CMK (cell line): ENCODE measurements around the gene PLEKHG3.
"Not testable (repeated sequence)": the region's sequence is repeated elsewhere in the genome, so short reads cannot be mapped to it uniquely, and the experiment has no call there.

Experiments used
- DNase-seq: peaks from one replicate; pipeline ENCODE4 v3.0.0-alpha.2; 2010; ENCODE audit warnings: low read depth

Gene PLEKHG3

DNA sequence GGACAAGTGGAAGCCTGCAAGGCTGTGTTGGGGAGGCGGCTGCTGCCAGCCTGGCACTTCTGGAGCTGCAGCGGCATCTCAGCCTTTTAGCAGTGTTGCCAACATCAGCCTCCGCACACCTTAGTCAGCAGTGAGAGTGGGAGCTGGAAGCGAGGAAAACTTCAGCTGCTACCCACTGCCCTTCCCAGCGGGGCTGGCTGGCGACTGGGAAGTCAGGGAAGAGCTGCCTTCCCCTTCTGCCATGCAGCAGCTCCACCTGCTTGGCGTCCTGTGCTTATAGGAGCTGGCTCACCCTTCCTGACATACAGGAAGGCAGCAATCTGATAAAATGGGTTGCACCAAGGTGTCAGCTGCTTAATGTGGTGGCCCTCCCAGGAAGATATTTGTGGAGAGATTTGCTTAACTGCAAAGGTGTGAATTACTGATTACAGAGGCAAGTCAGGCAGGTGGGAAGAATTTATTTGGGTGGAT, 15.4 kb upstream of the PLEKHG3 start:
- no peak for DNase-seq

DNA sequence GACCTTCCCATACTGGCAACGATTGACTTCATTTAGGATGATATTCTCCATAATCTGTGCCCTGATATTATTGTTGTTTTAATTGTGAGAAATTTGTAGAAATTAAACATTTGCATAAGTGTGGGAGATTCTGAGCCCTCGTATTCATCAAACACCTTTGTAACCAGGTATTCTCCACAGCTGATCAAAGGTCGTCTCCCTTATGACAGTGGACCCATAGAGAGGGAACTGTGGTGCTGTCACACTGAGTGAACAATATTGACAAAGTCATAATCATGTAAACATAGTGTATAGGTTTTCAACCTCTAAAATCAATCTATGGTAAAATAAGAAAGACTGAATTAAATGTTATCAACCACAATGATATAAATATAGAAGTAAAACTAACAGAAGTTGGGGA, 14.9 kb upstream of the PLEKHG3 start:
- no peak for DNase-seq

DNA sequence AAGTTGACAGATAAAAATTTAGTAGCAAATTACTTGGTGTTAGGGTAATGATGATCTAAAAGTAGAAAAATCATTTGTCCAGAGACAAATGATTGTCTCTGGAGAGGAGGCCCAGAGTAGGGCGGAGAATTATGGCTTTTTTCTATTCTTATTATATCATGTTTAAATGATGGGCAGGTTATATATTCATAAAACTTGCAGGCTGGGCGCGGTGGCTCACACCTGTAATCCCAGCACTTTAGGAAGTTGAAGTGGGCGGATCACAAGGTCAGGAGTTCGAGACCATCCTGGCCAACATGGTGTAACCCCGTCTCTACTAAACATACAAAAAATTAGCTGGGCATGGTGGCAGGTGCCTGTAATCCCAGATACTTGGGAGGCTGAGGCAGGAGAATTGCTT, 13.6 kb upstream of the PLEKHG3 start:
- not testable (repeated sequence) for DNase-seq

DNA sequence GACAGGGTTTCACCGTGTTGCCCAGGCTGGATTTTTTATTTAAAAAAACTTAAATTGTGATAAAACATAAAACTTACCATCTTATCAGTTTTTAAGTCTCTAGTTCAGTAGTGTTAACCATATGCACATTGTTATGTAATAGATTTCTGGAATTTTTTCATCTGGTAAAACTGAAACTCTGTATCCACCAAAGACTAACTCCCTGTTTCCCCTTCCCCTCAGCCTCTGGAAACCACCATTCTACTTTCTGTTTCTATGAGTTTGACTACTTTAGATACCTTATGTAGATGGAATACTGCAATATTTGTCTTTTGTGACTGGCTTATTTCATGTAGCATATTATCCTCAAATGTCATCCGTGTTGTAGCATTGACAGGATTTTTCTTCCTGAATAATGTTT, 12.8 kb upstream of the PLEKHG3 start:
- DNase-seq, result no peak

DNA sequence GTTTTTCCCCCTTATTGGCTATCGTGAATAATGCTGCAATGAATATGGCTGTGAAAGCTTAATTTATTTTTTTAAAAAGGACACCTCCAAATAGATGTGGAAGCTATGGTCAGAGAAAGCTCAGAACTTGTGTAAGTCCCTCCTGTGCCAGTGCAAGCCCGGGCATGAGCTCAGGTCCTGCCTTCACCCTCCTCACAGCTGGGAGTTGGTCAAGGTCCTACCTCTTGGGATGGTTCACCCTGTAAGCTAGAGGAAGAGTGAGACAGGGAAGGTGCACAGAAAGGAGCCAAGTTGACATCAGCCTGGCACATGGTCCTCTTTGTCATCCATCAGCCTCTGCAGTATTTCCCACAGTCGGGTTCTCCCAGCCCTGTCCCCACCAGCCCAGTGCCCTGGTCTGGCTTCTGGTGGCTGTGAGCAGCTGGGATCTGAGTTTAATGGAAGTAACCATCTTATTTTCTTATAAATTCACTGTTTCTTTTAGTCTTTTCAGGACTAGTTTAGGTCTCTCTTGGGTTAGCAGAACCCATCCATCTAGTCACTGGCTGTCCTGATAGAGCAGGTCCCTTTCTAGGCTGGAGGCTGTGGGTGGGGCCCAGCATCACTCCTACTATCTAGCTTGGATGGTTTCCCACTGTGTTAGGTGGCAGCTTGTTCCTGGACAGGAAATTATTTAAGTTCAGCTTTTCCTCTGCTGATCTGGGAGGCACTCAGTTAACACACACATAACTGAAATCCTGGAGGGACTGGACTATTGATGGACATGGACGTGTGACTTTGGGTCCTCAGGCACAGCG, 11.8 kb upstream of the PLEKHG3 start:
- no peak for DNase-seq

DNA sequence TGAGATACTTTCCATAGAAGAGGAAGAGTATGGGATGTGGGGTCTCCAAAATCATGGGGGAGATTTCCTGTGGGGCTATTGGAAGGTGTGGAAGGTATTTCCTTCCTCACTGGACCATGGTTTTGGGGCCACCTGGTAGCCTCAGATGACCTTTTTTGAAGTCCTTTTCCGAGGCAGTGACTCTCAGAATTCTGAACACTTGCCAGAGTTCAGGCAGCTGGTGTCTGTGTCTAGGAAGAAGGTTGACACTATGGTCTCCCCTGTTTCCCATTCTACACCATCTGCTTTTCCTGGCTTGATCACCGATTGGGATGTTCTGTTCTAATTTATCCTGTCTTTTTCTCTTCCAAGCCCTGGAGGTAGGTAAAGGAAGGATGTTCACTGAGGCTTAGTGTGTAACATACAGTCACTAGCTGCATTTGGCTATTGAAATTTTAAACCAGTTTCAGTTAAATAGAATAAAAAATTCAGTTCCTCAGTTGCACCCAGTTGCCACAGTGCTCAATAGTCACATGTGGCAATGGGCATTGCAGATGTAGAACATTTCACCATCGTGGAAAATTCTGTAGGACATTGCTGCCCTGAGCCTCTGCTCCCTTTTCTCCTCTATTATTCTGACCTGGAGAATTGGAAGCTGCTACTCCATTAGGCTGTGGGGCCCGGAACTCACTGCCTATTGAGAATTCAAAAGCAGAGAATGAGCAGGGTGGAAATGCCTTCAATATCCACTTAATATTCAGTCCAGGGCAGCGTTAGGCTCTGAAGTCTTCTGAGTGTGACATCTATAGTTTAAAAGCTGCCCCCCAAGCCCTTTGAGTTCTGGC, 11.0 kb upstream of the PLEKHG3 start:
- DNase-seq, result no peak

DNA sequence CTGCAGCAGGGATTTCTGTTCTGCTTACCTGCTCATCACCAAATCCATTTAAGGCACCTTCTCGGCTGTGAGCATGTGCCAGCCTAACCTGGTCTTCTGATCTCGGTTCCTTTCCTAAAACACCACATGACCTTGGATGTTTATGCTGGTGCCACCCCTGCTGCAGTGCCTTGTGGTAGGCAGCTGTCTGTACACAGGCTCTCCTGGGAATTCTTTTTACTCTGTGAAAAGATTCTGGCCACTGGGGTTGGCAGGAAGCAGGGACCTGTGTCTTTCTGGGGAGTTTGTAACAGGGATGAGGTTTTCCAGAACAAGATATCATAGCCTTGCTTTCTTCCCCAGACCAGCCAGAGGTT, 10.4 kb upstream of the PLEKHG3 start:
- no peak for DNase-seq

DNA sequence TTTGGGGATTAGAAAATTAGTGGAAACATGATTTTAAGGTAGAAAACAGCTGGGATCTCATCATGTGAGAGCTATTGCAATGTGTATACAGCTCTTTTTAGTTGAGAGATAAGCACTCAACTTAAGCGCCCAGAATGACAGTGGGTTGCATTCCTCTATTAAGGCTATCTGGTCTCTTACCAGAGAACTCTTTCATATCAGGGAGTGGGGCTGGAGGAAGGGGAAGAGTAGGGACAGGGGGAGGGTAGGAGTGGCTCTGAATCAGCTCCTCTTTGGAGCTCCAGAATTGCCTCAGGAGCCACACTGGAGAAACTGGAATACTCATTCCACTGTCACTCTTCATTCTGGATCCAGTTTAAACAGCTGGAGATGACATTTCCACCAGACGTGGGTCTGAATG, 9.2 kb upstream of the PLEKHG3 start:
- DNase-seq, result no peak

DNA sequence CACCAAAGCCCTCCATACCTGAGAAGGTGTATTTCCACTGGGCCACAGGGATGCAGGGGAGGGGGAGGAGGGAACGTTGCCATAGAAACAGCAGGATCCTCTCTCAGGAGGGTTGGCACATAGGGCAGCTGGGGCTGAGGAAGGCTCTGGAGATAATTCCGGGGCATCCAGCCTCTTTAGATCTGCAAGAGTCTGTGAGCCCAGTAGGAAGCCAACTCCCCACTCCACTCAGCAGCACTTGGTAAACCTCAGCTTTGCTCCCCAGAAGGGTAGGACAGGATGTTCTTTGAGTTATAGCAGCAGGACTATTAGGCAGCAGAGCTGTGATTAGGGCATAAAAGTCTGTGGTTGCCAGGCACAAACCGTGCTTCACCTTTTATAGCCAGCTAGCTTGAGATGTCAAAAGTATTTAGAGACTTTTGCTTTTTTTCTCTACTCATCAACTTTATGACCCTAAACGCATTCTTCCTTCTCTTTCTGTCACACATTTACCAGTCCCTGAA, 7.8 kb upstream of the PLEKHG3 start:
- no peak for DNase-seq

DNA sequence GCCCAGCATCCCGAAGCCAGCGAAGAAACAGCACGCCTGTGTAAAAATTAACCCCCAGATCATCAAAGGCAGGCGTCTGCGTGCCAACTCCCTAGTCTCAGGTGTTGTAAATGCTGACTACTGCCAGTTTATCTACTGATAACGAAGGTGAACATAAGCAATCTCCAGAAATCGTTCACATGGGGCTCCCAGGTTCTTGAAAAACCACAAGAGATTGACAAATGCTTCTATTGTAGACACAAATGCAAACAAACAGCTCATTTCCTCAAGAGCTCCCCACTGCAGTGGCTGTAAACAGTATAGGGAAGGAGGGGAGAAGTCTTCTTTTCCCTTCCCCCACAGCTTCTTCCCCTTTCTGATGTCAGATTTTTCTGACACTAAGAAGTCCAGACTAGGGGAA, 5.3 kb upstream of the PLEKHG3 start:
- DNase-seq, result no peak

DNA sequence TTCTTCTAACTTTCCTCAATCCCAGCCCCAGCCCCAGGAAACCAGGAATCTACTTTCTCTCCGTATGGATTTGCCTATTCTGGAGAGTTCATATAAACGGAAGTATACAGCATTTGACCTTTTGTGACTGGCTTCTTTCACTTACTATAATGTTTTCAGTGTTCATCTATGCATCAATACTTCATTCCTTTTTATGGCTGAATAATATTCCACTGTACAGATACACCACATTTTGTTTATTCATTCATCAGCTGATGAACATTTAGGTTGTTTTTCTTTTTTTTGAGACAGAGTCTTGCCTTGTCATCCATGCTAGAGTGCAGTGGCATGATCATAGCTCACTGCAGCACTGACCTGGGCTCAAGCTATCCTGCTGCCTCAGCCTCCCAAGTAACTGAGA, 3.9 kb upstream of the PLEKHG3 start:
- no peak for DNase-seq

DNA sequence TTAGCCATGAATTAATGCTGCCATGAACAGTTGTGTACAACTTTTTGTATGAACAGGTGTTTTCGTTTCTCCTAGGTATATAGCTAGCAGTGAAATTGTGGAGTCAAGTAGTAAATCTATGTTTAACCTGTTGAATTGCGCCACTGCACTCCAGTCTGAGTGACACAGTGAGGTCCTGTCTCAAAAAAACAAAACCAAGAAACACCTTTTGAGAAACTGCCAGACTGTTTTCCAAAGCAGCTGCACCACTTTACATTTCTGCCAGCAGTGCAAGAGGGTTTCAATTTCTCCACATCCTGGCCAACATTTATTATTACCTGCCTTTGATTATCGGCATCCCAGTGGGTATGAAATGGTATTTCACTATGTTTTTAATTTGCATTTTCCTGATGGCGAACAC, 3.3 kb upstream of the PLEKHG3 start:
- DNase-seq, result no peak

DNA sequence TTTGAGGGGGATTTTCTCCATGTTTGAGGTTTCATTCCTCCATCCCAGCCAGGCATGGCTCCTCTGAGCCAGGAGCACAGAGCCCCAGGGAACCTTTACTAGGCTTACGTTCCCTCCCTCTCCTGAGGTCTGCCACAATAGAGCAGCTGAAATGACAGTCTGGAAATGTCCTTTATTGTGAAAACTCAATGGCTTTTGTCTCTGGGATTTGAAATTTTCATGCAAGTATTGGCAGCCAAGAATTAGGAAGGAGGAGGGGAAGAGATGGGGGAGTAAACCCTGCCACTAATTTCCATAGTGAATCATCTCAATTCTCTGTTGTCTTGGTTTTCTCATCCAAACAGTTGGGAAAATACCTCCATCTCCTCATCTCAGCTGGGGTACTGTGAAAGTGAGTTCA, 2.6 kb upstream of the PLEKHG3 start:
- no peak for DNase-seq

DNA sequence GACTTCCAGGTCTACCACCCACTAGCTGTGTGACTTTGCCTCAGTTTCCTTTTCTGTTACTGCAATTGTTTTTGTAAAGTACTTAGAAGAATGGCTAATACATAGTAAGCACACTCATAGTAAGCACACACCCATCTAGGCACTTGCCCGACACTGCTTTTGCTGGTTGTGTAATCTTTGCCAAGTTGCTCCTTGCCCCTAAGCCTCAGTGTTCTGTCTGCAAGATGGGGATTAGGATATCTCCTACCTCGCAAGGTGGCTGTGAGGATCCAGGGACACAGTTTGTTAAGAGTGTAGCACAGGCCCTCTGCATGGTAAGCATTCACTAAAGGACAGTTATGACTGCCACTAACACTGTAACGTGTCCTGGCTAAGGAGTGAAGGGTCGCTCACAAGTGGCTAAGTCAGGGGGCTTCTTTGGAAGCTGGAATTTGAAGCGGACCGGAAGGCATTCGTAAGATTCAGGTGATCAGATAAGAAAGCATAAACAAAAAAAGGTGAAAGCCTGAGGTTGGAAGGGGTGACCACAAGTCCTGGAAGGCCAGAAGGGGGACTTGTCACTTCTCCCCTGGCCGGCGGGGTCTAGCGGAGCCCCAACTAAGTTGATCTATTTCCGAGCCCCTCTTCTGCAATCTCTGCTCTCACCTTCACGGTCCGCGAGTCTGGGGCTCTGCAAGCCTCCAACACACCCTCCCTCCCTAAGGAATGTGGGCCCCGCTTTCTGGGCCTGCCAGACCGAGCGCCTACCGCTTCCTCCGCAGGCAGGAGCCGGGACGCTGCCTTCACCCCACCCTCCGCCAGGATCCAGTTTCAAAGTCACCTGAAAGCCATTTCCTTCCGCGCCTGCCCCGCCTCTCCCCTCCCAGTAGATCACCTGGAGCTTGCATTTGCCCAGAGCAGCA, 1.5 kb upstream of the PLEKHG3 start:
- DNase-seq, result no peak

DNA sequence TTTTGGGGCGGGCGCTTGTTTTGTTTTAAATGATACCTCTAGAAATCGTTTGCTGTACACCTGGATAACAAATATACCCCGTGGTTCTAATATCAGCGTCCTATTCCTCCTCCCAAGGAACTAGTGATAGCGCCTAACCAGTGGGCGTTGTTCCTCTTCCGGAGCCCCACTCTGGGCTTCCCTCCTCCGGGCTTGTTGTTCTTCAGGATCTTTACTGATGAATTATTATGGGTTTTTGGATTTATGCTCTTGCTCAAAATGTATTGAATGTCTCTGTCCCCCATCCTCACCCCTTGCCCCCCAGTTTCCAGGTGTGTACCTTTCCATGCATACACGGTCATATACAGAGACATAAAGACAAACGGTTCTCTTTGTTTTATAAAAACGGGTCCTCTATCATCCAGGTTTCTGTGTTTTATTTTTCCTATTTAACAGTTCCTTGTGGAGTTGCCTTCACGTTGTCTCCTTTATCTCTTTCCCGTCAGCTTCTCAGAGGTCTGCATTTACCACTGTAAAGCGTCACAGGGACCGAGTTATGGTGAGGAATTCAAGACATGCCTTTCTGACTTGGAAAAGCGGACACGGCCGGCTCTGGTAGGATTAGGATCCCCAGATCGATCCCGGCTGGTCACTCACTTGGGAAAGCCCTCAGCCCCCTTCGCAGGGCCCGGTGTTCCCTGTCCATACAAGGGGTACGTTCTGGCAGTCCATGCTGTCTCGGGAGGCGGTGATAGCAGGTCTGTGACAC, 655 bp upstream of the PLEKHG3 start:
- DNase-seq, result no peak

DNA sequence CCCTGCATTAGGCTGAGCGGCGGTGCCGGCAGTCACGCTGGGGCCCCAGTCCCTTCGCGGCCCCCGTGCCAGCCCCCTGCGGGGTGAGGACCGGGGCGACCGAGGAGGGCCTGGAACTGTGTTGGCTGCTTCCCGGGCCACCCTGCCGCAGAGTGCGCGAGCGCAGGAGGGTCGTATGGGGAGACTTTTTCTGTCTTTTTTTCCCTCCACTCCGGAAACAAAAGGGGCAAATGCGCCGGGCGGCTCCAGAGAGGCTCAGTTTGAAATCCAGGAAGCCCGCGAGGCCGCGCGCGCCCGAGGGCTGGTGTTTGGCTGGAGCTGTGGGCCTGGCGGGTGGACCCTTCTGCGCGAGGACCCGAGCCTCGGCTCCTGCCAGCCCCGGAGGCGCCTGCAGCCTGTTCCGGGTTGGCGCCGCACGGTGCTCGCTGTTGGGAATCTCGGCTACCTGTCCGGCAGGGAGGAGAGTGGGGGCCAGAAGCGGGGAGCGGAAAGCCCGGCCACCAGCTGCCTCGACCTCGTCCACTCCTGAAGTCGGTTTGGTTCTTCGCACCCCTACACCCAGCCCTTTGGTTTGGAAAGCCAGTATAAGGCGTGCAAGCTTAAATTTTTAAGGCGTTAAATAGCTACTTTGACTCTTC, 638 bp downstream of the PLEKHG3 start:
- DNase-seq, result no peak

DNA sequence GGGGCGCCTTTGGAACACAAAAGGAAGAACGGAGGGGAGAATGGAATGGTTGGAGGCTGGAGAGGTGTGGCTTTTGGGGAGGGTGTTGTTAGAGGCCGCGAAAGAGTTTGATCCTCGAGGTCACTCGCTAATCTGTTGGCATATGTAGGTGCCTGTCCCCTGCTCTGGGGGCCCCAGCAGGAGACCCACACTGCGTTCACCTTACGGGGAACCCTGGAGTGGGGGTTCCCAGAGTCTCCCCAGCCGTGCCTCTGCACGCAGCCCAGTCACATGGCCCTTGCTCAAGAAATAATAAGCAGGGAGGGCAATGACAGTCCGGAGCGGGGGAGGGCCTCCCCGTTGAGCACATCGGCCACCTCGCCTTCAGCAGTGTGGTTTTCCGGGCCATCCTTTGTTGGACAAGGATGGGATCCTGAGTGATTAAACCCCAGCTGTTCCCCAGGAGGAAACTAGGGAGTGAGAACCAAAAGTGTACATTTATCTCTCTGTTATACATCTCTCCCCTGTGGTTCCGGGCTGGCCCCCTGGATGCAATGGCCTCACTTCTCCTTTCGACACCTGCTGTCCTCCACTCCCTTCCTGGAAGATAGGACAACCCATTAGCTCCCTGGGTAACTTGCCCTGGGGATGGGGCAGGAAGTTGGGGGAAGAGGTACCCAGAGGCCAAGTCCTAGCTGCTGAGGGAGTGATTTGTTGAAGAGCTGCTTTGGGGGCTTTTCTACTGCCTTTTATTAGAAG, 1.3 kb downstream of the PLEKHG3 start:
- DNase-seq, result no peak

DNA sequence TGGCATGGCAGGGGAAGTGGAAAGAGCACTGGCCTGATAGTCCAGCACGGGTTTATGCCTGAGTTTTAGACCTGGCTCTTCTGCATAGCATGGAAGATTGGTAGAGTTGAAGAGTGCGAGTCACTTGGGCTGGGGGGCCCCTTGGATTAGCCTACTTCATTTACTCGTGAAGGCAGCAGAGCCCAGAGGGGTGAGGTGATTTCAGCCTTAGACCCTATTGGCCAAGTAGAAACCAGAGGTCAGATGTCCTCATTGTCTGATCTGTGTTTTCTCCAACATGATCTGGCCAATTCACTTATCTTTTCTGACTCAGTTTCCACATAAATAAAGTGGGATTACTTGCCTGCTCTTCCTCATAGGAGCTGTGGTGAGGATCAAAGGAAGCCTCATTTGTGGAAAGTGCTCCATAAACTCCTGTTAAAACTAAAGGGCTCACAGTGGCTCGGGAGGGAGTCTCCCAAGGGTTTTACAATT, 1.9 kb downstream of the PLEKHG3 start:
- no peak for DNase-seq

DNA sequence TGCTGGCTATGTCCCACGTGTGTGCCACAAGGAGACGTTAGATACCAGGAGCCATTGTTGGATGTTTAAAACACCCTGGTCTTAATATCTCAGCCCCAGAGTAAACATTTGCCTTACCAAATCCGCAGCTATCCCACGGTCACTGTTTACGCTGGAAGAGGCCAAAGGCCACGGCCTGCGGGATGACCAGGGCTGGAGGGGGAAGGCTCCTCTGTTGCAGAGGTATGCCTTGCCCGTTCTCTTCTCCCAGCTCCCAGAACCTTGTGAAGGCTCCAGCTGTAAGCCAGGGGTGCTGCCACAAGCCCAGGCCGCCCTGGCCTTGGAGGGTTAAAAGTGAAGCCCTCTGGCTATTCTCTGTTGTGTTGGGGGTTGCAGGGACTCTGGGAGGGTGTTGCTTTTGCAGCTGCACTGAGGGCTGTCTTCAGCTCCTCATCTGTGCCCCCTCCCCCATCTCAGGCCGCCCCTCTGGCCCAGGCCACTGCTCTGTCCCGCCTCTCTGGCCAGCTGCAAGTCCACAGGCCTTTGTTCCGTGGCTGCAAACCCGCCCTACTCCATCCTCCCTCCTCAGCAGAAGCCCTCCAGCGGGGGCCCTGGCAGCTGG, 2.5 kb downstream of the PLEKHG3 start:
- DNase-seq, result no peak

DNA sequence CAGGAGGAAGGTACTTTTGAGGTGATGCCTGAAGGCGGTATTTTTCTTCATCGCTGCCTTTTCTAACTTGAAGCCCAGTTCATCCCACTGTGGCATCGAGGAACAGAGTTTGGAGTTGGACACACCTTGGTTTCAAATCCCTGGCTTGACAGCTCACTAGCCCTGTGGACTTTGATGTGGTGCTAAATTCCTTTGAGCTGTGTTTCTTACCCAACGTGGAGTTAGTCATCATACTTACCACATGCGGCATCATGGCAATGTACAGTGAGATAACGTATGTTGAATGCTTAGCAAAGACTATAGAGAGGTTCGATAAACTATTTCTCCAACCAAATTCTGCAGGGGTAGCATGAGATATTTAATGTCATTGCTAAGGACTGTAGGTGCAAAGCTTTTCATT, 3.4 kb downstream of the PLEKHG3 start:
- no peak for DNase-seq
